ENCODE data around the gene ZNF221. TPM values are rescaled to one million over a fixed set of nuclear protein-coding genes. Genes with fewer than 3 reads are reported as not detected.

The ZNF221 gene
- polyA plus RNA-seq, 2 of the 4 experiments (the other 2 are of a cell fraction), result 1.6 TPM

- no peak for TF ChIP-seq E2F6 (IDR thresholded peaks at IDR 0.05; ENCODE audit: borderline replicate concordance, low read depth)
- TF ChIP-seq SREBF2 (IDR thresholded peaks at IDR 0.05), result no peak
- no peak for TF ChIP-seq ZFP36 (IDR thresholded peaks at IDR 0.05; ENCODE audit: borderline replicate concordance, partially characterized antibody)
- TF ChIP-seq HOXB13 (CRISPR knock-in tag; IDR thresholded peaks at IDR 0.05; ENCODE audit: low read depth), result no peak
- no peak for TF ChIP-seq RARB (CRISPR knock-in tag; IDR thresholded peaks at IDR 0.05)
Observed at GRCh38 chr19:43976732-43977131, 25.7 kb downstream of the ZNF221 start (continued).

- Histone ChIP-seq H3K27ac (peak overlapping the region; percentile 37 to 83; a peak in 4 of 6 replicates), H3K4me2 (peak overlapping the region; percentile 67), H3K9me3 (peaks cover 71% of the 10 kb centered on the region), H3K4me3 (peak overlapping the region; percentile 67), H3K4me1 (no peaks in the 10 kb centered on the region)
- 87% methylated on average over 2 of the region's 2 CpGs for WGBS (ENCODE audit: missing lambda C conversion rate)
- TF ChIP-seq ELK1 (IDR thresholded peaks at IDR 0.05; ENCODE audit: low read depth, low read length), result no peak
- no peak for TF ChIP-seq JUNB (IDR thresholded peaks at IDR 0.05)
- POLR2A ChIA-PET, result interaction anchor here (0.5 to 1.7 kb wide), 2 partner anchors 39 to 48 kb away, joined by 3 to 4 read pairs; partner anchors contain the start of gene ZNF45
- ATAC-seq (peak in 1 of 2 experiments; percentile 5; a peak in 2 of 6 replicates), FAIRE-seq (no peak), DNase-seq (ENCODE audit: low read depth in 1 of 2, low spot score in 1 of 2) (no peak)
- CTCF ChIA-PET, result interaction anchor here (0.7 kb wide), 1 partner anchor 18 kb away, joined by 4 read pairs; no protein-coding TSS in a partner anchor
Observed at GRCh38 chr19:43983544-43983911, 32.5 kb downstream of the ZNF221 start.

- CTCF ChIA-PET, result interaction anchor here (0.7 kb wide), 1 partner anchor 18 kb away, joined by 4 read pairs; no protein-coding TSS in a partner anchor
- POLR2A ChIA-PET, result interaction anchor here (0.5 to 1.7 kb wide), 2 partner anchors 39 to 49 kb away, joined by 3 to 4 read pairs; partner anchors contain the start of gene ZNF45
- TF ChIP-seq HOXB5 (CRISPR knock-in tag; IDR thresholded peaks at IDR 0.05), result peak; percentile 29; the same call in 1 of the 2 replicates
- no peak for TF ChIP-seq ATOH8 (CRISPR knock-in tag; IDR thresholded peaks at IDR 0.05; ENCODE audit: low read depth)
- TF ChIP-seq PBX3 (IDR thresholded peaks at IDR 0.05), result no peak
- no peak for TF ChIP-seq HEYL (CRISPR knock-in tag; IDR thresholded peaks at IDR 0.05)
- no peak for TF ChIP-seq POLR2AphosphoS2 (conservative IDR thresholded peaks at IDR 0.05; ENCODE audit: low read length)
- TF ChIP-seq TFCP2L1 (CRISPR knock-in tag; IDR thresholded peaks at IDR 0.05), result no peak
- TF ChIP-seq NR3C1 (IDR thresholded peaks at IDR 0.05), result no peak
- TF ChIP-seq KDM1A (IDR thresholded peaks at IDR 0.05; ENCODE audit: low read depth), result no peak
- TF ChIP-seq CBX8 (IDR thresholded peaks at IDR 0.05), result no peak
- TF ChIP-seq CTCF (IDR thresholded peaks at IDR 0.05), result no peak
- no peak for TF ChIP-seq ZSCAN20 (CRISPR knock-in tag; IDR thresholded peaks at IDR 0.05)
- TF ChIP-seq POLR2A (IDR thresholded peaks at IDR 0.05; ENCODE audit: low read length), result no peak
- no peak for TF ChIP-seq ELK1 (IDR thresholded peaks at IDR 0.05; ENCODE audit: low read depth, low read length)
- TF ChIP-seq CBX2 (IDR thresholded peaks at IDR 0.05; ENCODE audit: borderline replicate concordance, low read depth), result no peak
- TF ChIP-seq JUNB (IDR thresholded peaks at IDR 0.05), result no peak
- TF ChIP-seq REST (IDR thresholded peaks at IDR 0.05), result peak; percentile 51; the same call in 1 of the 2 replicates
Observed at GRCh38 chr19:43983912-43984686, 33.1 kb downstream of the ZNF221 start, which contains the start of gene ZNF155. Gene ZNF155 (plus strand): TSS chr19:43984188. CDS start chr19:43988544, 4,356 bp downstream.

More at GRCh38 chr19:43983912-43984686, 33.1 kb downstream of the ZNF221 start, which contains the start of gene ZNF155:
- 7% methylated on average over 35 of the region's 40 CpGs for WGBS (ENCODE audit: missing lambda C conversion rate)
- Histone ChIP-seq H3K4me3 (peak within 1 kb of the TSS; percentile 67), H3K27ac (peak within 1 kb of the TSS; percentile 69 to 83), H3K9me3 (peaks cover 72% of the 10 kb centered on the region), H3K4me2 (peak within 1 kb of the TSS; percentile 67), H3K4me1 (no peaks in the 10 kb centered on the region)
- FAIRE-seq (peak; percentile 95), DNase-seq (ENCODE audit: low read depth in 1 of 2, low spot score in 1 of 2) (peak; percentile 93 to 98), ATAC-seq (peak; percentile 100)

All from A549 (cell line).